H1 (cell line): ENCODE data around the gene ANKRD13C. TPM values are rescaled to one million over a fixed set of nuclear protein-coding genes. Genes with fewer than 3 reads are reported as not detected.

Experiments used
- CTCF ChIA-PET: fragments of 300-600 bp; sonication (Branson Sonifier 250); formaldehyde crosslinking; loops from one replicate; lab custom pipeline; 2021; ENCODE audit not compliant: partially characterized antibody; lab: Charles Lee
- POLR2A ChIA-PET: fragments of 300-600 bp; sonication (Branson Sonifier 250); formaldehyde crosslinking; loops from one replicate; lab custom pipeline; 2021; ENCODE audit warnings: inconsistent platforms; ENCODE audit not compliant: partially characterized antibody; lab: Charles Lee
- DNase-seq, 2 experiments: peaks; one replicate each; pipeline versions ENCODE4 v3.0.0 to v3.0.0-alpha.2; 2010 to 2022; ENCODE audit warnings: low spot score in 2 of 2, low read depth in 1 of 2, mixed read lengths in 1 of 2
- FAIRE-seq: peaks from 2 replicates; lab custom pipeline; 2011; peaks lifted over from hg19 to GRCh38; lab: Jason Lieb, UNC
- H2AFZ ChIP-seq: 2 replicates; pipeline ENCODE4 v1.8.1; 2012; ENCODE audit warnings: low read length, inconsistent platforms
- H2AK5ac ChIP-seq: 2 replicates; pipeline ENCODE4 v1.6.1; 2013; ENCODE audit warnings: low read depth, low read length
- H2BK120ac ChIP-seq: replicated peaks from 2 replicates; pipeline ENCODE3; 2013; ENCODE audit warnings: low read depth, low read length, inconsistent platforms
- H2BK12ac ChIP-seq: 2 replicates; pipeline ENCODE4 v1.6.1; 2013; ENCODE audit warnings: low read depth, low read length
- H2BK15ac ChIP-seq: 2 replicates; pipeline ENCODE4 v1.6.1; 2013; ENCODE audit warnings: low read length
- H2BK20ac ChIP-seq: 2 replicates; pipeline ENCODE4 v1.6.1; 2013; ENCODE audit warnings: low read length
- H2BK5ac ChIP-seq: 2 replicates; pipeline ENCODE4 v1.6.1; 2013; ENCODE audit warnings: low read depth, low read length
- H3K14ac ChIP-seq: 2 replicates; pipeline ENCODE4 v1.6.1; 2013; ENCODE audit warnings: inconsistent platforms; ENCODE audit not compliant: insufficient read length
- H3K18ac ChIP-seq: 2 replicates; pipeline ENCODE4 v1.6.1; 2013; ENCODE audit warnings: low read length; ENCODE audit errors: extremely low read depth
- H3K23ac ChIP-seq: 2 replicates; pipeline ENCODE4 v1.6.1; 2013; ENCODE audit warnings: inconsistent platforms; ENCODE audit not compliant: insufficient read length
- H3K23me2 ChIP-seq: 2 replicates; pipeline ENCODE4 v1.6.1; 2013; ENCODE audit warnings: low read depth, low read length
- H3K27ac ChIP-seq: 2 replicates; pipeline ENCODE4 v1.6.1; 2011; ENCODE audit warnings: low read depth, low read length, inconsistent platforms
- H3K27me3 ChIP-seq, 4 experiments: replicated peaks in 1 of 4; 1 replicate in 1 of 4; 2 replicates in 3 of 4; pipeline versions ENCODE4 v1.6.1 to v1.8.1; 2011 to 2013; ENCODE audit warnings: low read length in 3 of 4, mild to moderate bottlenecking in 3 of 4, inconsistent platforms in 2 of 4, mixed read lengths in 2 of 4, moderate library complexity in 1 of 4; ENCODE audit not compliant: control insufficient read depth in 3 of 4, insufficient read depth in 3 of 4; ENCODE audit errors: extremely low read depth in 1 of 4
- H3K36me3 ChIP-seq, 4 experiments: 2 replicates each; pipeline versions ENCODE4 v1.6.1 to v1.8.1; 2011 to 2013; ENCODE audit warnings: mild to moderate bottlenecking in 4 of 4, low read length in 3 of 4, moderate library complexity in 2 of 4, control low read depth in 1 of 4, inconsistent platforms in 1 of 4; ENCODE audit not compliant: insufficient read depth in 4 of 4, control insufficient read depth in 2 of 4
- H3K4ac ChIP-seq: replicated peaks from 2 replicates; pipeline ENCODE3; 2013; ENCODE audit warnings: low read length, low read depth, mixed read lengths, inconsistent platforms; ENCODE audit not compliant: insufficient read length
- H3K4me1 ChIP-seq, 4 experiments: replicated peaks in 1 of 4; 1 replicate in 1 of 4; 2 replicates in 3 of 4; pipeline versions ENCODE4 v1.6.1 to v1.8.1; 2011 to 2013; ENCODE audit warnings: low read length in 3 of 4, inconsistent platforms in 2 of 4, mixed read lengths in 1 of 4; ENCODE audit not compliant: insufficient read depth in 4 of 4, control insufficient read depth in 3 of 4
- H3K4me2 ChIP-seq, 2 experiments: 2 replicates each; pipeline versions ENCODE4 v1.6.1 to v1.8.1; 2011 to 2013; ENCODE audit warnings: low read depth in 2 of 2, low read length in 2 of 2, control low read depth in 1 of 2, inconsistent platforms in 1 of 2, mild to moderate bottlenecking in 1 of 2; ENCODE audit not compliant: insufficient read depth in 1 of 2
- H3K4me3 ChIP-seq, 4 experiments: fragments of 200-600, 300-600 bp in 1 of 4; sonication (generic), shearing (Covaris generic), sonication (Bioruptor Twin) in 1 of 4; 2 replicates each; pipeline versions ENCODE4 v1.5.1 to v1.8.1; 2011 to 2016; ENCODE audit warnings: low read length in 4 of 4, low read depth in 3 of 4, control low read depth in 2 of 4, inconsistent platforms in 2 of 4, mild to moderate bottlenecking in 2 of 4, mixed read lengths in 1 of 4, moderate library complexity in 1 of 4; ENCODE audit not compliant: insufficient read depth in 2 of 4; ENCODE audit errors: extremely low read depth in 1 of 4
- H3K56ac ChIP-seq: replicated peaks from 2 replicates; pipeline ENCODE3; 2013; ENCODE audit warnings: low read depth, mild to moderate bottlenecking, mixed read lengths, low read length, inconsistent platforms; ENCODE audit not compliant: insufficient read length
- H3K79me1 ChIP-seq: 2 replicates; pipeline ENCODE4 v1.6.1; 2013; ENCODE audit warnings: low read depth, low read length, control low read depth
- H3K79me2 ChIP-seq, 2 experiments: 2 replicates each; pipeline versions ENCODE4 v1.6.1 to v1.8.1; 2012 to 2013; ENCODE audit warnings: low read length in 2 of 2, mild to moderate bottlenecking in 2 of 2, inconsistent platforms in 1 of 2; ENCODE audit not compliant: insufficient read depth in 2 of 2, control insufficient read depth in 1 of 2
- H3K9ac ChIP-seq, 4 experiments: replicated peaks in 1 of 4; 1 replicate in 1 of 4; 2 replicates in 3 of 4; pipeline versions ENCODE4 v1.6.1 to v1.8.1; 2011 to 2013; ENCODE audit warnings: low read depth in 3 of 4, low read length in 3 of 4, control low read depth in 2 of 4, mild to moderate bottlenecking in 2 of 4, moderate library complexity in 2 of 4, inconsistent platforms in 1 of 4; ENCODE audit errors: extremely low read depth in 1 of 4
- H3K9me3 ChIP-seq, 2 experiments: 2 replicates each; pipeline versions ENCODE4 v1.6.1 to v1.8.1; 2012 to 2013; ENCODE audit warnings: mild to moderate bottlenecking in 2 of 2, moderate library complexity in 2 of 2, control low read depth in 1 of 2, inconsistent platforms in 1 of 2, low read depth in 1 of 2, low read length in 1 of 2, mixed read lengths in 1 of 2; ENCODE audit not compliant: insufficient read depth in 2 of 2
- H4K20me1 ChIP-seq, 2 experiments: replicated peaks in 1 of 2; 2 replicates each; pipeline versions ENCODE3 to v1.8.1; 2011 to 2013; ENCODE audit warnings: inconsistent platforms in 2 of 2, low read length in 2 of 2, mild to moderate bottlenecking in 1 of 2; ENCODE audit not compliant: insufficient read depth in 2 of 2, control insufficient read depth in 1 of 2
- H4K5ac ChIP-seq: 2 replicates; pipeline ENCODE4 v1.6.1; 2013; ENCODE audit warnings: low read length, low read depth, mixed read lengths, inconsistent platforms; ENCODE audit not compliant: insufficient read length
- H4K8ac ChIP-seq: 2 replicates; pipeline ENCODE4 v1.8.0; 2013; ENCODE audit warnings: mild to moderate bottlenecking, moderate library complexity, low read length, inconsistent platforms; ENCODE audit not compliant: insufficient read depth; ENCODE audit errors: extremely low read depth
- H4K91ac ChIP-seq: replicated peaks from 2 replicates; pipeline ENCODE3; 2013; ENCODE audit warnings: low read length, mixed read lengths, inconsistent platforms; ENCODE audit not compliant: insufficient read length
- CREB1 ChIP-seq: IDR thresholded peaks from 2 replicates; pipeline ENCODE4 v1.6.1; 2012; ENCODE audit warnings: inconsistent platforms
- SRF ChIP-seq: IDR thresholded peaks from 2 replicates; pipeline ENCODE4 v1.6.1; 2011; ENCODE audit warnings: mild to moderate bottlenecking, low read depth, low read length, moderate library complexity
- WGBS, 2 experiments: shearing (Covaris generic) in 1 of 2; methylation state at CpG; one replicate each; pipeline versions ENCODE4 v1.1.6 to v1.1.7; 2013 to 2015; ENCODE audit warnings: low lambda C conversion rate in 2 of 2, mixed read lengths in 2 of 2, inconsistent platforms in 1 of 2, low coverage in 1 of 2, missing lambda C conversion rate in 1 of 2; ENCODE audit not compliant: insufficient replicate concordance in 2 of 2, insufficient coverage in 1 of 2, insufficient read length in 1 of 2; ENCODE audit errors: extremely low coverage in 1 of 2, missing lambda C conversion rate in 1 of 2; 5-methylcytosine and 5-hydroxymethylcytosine counted together
- polyA plus RNA-seq, 7 experiments: library from polyadenylated mRNA; depleted of rRNA in 3 of 7; stranded (reverse) in 5 of 7; unstranded in 2 of 7; fragments of >200 nt in 5 of 7; fragments of 200-250 nt in 2 of 7; gene quantifications; 1 replicate in 5 of 7; 2 replicates in 1 of 7; 4 replicates in 1 of 7; pipeline versions ENCODE4 v1.2.1 to v1.2.3, GENCODE V29; 2011 to 2013; ENCODE audit warnings: missing spikeins in 2 of 7, mixed read lengths in 2 of 7
- total RNA-seq: library from RNA; stranded (reverse); fragmentation: NEBNext Ultra II Directional; extraction: Animal tissue kit (Norgen Biotek cat#: 25700); gene quantifications from 2 replicates; pipeline ENCODE4 v1.2.1, GENCODE V29; 2021

ANKRD13C gene
- total and polyA plus RNA-seq, 2 of the 8 experiments (the other 6 are each of a cell fraction or from before 2014, with no cell fraction given): 4.8 to 21.7 TPM

- H3K9me3 ChIP-seq: no peaks in the 10 kb centered on the region
- H3K4ac ChIP-seq: no peak overlapping the region
- no peak overlapping the region for H2BK5ac ChIP-seq
- peaks cover 0 to 3% of the 10 kb centered on the region in 2 experiments for H4K20me1 ChIP-seq
- FAIRE-seq (no peak), DNase-seq (no peak)
- no peaks in the 10 kb centered on the region for H3K79me1 ChIP-seq
- H2AK5ac ChIP-seq: no peak overlapping the region
- no peak overlapping the region for H2BK12ac ChIP-seq
- no peaks in the 10 kb centered on the region for H3K27me3 ChIP-seq
- no peak overlapping the region for H3K23ac ChIP-seq
- H3K23me2 ChIP-seq: no peaks in the 10 kb centered on the region
- H2BK15ac ChIP-seq: no peak overlapping the region
- no peak overlapping the region for H2BK20ac ChIP-seq
- H4K5ac ChIP-seq: no peak overlapping the region
- H3K14ac ChIP-seq: no peak overlapping the region
- no peak overlapping the region for H3K4me2 ChIP-seq
- no peak overlapping the region for H3K27ac ChIP-seq
- no peak overlapping the region for H4K8ac ChIP-seq
- H3K4me1 ChIP-seq: no peaks in the 10 kb centered on the region
- H4K91ac ChIP-seq: no peak overlapping the region
- H3K18ac ChIP-seq: no peak overlapping the region
- H3K4me3 ChIP-seq: no peak overlapping the region
- H3K9ac ChIP-seq: no peak overlapping the region; a peak in 1 of 7 replicates
- ChIA-PET CTCF (no interaction called here), POLR2A (interaction anchor here (0.7 kb wide), 1 partner anchor 181 kb away, joined by 3 read pairs; no protein-coding TSS in a partner anchor)
- H3K56ac ChIP-seq: no peak overlapping the region
- 94% methylated on average over 2 of the region's 2 CpGs; no CpG with 5 or more reads in 1 of the 2 experiments for WGBS, 2 experiments
- H3K79me2 ChIP-seq: peaks cover 0 to 39% of the 10 kb centered on the region in 2 experiments; a peak in 2 of 4 replicates
- H2AFZ ChIP-seq: no peak overlapping the region
- peaks cover 0 to 4% (median 2%) of the 10 kb centered on the region in 4 experiments; a peak in 2 of 8 replicates for H3K36me3 ChIP-seq
- no peak overlapping the region for H2BK120ac ChIP-seq
- TF ChIP-seq CREB1 (no peak), SRF (no peak)
Measured at GRCh38 chr1:70333245-70333644, 21.3 kb downstream of the ANKRD13C start.
